HG02610 (cell line): Measurements from ENCODE around the gene RAD51B.

ENCODE experiments used
- ATAC-seq: cut with Tn5 transposase; IDR thresholded peaks from one replicate; pipeline ENCODE4 v1.9.1; 2021; ENCODE audit warnings: mild to moderate bottlenecking, moderate library complexity; ENCODE audit not compliant: unreplicated experiment

RAD51B gene

GRCh38 chr14:68574461-68574860 is 754.9 kb downstream of the RAD51B start:
- ATAC-seq = no peak

DNA sequence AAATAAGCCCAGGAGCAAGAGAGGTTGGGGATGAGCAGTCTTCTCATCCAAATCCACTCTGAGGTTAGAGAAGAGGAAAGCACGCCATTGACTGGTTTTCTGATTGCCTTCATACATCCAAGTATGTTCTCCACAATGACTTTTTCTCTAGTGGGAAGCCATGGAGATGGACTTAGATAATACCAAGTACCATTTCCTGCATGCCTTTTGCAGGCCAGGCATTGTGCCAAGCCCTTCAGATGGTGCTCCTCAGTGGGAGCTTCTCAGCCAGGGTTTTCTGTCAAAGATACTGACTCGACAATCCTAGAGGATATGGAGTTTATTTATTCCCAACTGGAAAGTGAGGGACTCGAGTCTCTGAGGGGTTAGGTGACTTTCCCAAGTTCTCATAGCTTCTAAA is 755.3 kb downstream of the RAD51B start:
- ATAC-seq = no peak

DNA sequence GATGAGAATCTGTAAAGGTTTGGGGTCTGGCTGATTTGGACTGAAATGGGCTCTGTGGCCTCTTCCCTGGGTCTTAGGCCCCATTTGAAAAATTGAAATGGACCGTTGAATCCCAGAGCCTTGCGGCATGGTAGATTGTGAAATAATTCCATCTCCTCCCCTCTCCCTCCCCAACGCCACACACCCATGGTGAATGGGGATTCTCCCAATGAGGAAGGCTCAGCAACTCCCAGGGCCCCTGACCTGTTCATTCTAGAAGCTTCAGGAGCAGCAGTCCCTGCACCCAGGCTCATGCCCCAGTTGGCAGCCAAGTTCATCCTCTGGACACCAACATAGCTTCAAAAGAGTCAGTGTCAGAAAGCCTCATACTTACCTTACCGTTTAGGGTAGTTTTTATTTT is 755.8 kb downstream of the RAD51B start:
- no peak for ATAC-seq

DNA sequence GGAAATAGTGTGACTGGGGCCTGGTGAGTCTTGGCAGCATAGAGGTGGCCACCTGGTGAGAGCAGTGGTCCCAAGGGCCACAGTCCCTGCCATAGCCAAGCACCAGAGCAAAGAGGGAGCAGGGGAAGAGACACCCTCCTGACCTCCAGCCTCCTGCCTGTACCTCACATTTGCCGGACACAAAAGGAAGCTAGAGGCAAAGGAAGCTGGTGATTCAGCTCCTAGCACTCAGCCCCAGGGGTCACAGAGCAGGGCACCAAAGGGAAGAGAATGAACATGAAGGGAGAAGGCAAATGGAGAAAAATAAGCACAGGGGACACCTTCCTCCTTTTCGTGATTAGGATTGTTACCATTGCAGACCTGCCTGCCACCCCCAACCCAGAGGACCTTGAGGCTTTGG is 756.5 kb downstream of the RAD51B start:
- ATAC-seq = no peak

DNA sequence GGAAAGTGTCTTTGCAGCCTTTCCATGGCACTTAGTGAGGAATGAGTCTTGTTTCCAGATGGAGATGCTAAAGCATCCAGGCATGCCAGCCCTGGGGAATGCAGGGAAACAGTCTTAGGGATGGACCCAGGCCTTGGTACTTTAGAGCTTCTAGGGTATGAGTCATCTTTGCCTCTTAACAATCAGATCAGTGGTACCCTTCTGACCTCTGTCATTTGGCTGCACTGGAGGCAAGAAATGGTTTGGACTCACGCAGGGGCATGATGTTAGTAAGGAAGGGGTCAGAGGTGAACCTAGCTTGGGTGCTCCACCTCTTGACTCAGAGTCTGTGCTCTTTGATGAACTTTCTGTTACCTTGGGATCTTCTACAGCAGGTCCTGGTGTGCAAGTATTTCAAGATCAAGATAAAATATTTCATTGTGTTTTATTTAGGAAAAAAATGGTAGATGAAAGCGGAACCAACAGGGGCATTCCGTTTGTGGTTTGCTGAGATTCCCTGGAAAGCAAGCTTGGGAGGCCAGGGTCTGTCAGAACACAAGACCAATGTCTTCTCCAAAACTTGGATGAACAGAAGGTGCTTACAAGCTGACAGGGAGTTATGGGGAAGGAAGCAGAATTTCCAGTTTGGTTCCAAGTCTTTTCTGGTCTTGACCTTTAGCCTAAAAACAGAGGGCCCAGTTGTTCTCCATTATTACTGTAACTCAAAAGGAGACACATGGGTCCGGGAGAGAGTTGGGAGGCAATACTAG is 757.1 kb downstream of the RAD51B start:
- ATAC-seq = no peak

DNA sequence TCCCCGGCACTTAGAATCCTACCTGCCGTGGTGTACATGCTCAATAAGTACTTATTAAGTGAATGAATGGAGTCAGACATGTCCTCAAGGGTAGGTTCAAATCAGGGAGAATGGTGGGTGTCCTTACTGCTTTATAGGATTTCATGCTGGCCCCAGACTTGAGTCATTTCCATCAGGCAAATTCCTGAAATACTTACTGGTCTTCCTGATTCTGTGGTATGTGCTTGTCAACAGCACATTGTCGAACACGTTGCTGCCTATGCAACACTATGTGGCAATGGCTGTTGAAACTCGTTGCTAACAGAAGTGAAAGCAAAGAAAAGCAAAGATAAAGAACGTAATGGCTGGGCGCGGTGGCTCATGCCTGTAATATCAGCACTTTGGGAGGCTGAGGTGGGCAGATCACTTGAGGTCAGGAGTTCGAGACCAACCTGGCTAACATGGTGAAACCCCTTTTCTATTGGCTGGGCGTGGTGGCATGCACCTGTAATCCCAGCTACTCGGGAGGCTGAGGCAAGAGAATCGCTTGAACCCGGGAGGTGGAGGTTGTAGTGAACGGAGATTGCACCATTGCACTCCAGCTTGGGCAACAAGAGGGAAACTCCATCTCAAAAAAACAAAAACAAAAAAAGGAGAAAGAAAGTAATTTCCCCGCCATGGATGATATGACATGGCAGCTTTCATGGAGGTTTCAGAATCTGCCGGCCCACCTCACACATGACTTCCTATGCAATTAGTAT is 758.4 kb downstream of the RAD51B start:
- ATAC-seq = no peak

- ATAC-seq = no peak
Measured at GRCh38 chr14:68578597-68578996, 759.0 kb downstream of the RAD51B start.

GRCh38 chr14:68580096-68580645 is 760.6 kb downstream of the RAD51B start:
- no peak for ATAC-seq

DNA sequence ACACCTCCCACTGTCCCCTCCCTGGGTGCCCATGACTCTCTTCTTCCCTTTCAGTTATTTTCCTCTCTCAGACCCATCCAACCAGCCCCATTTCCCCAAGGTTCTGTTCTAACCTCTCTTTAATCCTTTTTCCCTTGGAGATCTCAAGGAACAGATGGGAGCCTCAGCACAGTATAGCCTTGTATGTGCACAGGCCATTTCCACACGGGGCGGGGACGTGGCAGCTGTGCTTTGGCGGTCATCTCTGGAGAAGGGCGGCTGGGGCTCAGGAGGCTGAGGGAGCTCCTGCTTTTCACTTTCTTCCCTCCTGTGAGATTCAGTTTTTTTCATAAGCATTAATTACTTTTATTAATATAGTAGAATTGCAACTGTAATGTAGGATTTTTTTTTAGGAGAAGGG is 761.1 kb downstream of the RAD51B start:
- no peak for ATAC-seq

- ATAC-seq = no peak
Measured at GRCh38 chr14:68583548-68584280, 764.1 kb downstream of the RAD51B start.

DNA sequence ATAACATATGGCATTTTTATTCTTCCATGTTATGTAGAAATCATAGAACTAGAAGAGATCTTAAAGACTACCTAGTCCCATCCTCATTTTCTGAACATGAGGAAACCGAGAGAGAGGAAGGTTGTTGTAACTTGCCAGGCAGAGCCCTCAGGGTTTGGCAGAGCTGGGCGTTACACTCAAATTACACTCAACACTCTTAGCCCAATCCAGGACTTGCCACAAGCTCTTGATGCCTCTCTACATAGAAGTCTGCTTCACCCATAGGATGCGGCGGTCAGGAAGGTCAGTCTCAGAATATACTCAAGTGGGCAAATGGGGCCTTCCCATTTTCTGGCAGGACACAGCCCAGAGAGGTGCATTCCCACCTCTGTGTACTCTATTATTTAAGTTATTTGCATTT is 765.2 kb downstream of the RAD51B start:
- ATAC-seq = no peak

GRCh38 chr14:68585690-68586089 is 766.1 kb downstream of the RAD51B start:
- ATAC-seq = no peak

DNA sequence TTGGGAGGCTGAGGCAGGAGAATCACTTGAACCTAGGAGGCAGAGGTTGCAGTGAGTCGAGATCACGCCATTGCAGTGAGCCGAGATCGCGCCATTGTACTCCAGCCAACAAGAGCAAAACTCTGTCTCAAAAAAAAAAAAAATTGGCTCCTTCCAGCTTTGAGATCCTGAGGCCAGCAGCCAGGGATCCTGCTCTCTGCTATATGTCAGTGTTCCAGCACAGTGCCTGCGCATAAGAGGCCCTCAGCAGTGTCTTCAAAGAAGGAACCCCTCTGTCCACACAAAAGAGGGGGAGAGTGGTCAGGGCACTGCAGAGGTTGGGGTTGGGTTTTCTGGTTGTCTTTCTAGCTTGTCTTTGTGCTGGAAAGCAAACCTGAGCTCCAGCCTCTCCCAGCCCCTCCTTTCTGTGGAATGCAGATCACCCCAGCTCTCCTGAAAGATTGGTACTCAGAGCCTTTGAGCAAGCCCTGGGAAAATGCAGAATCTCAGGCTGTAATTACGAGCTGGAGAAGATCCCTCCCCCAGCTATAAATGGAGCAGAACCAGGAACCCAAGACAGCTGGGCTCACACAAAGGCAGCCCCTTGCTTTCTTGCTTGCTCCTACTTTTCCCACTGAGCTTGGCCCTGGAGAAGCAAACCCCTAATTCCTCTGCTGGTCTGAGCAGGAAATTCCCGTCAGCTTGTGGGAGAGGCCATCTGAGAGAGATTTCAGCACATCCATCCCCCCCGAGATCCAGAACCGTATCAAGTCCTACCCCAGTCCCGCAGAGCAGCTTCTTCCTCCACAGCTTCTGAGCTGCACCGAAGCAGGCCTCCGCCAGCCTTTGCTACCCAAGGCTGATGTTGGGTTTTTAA is 767.5 kb downstream of the RAD51B start:
- no peak for ATAC-seq

- ATAC-seq = no peak
Measured at GRCh38 chr14:68587931-68588330, 768.4 kb downstream of the RAD51B start.

GRCh38 chr14:68589447-68590200 is 770.0 kb downstream of the RAD51B start:
- no peak for ATAC-seq

DNA sequence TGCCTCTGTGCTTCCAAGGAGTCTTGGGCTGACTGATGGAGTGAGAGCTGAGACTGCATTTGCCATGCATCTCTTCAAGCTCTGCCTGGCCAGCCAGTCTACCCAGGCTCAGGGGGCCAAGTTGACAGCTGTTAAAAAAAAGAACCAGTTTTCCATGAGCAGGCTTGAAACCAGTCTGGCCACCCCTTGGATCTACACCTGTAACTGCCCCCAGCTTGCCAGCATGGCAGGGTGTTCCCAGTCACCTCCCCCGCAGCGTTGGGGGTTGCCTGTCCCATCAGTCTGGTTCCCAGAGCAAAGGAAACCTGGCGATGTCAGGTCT is 770.6 kb downstream of the RAD51B start:
- no peak for ATAC-seq

GRCh38 chr14:68591786-68592185 is 772.2 kb downstream of the RAD51B start:
- no peak for ATAC-seq

DNA sequence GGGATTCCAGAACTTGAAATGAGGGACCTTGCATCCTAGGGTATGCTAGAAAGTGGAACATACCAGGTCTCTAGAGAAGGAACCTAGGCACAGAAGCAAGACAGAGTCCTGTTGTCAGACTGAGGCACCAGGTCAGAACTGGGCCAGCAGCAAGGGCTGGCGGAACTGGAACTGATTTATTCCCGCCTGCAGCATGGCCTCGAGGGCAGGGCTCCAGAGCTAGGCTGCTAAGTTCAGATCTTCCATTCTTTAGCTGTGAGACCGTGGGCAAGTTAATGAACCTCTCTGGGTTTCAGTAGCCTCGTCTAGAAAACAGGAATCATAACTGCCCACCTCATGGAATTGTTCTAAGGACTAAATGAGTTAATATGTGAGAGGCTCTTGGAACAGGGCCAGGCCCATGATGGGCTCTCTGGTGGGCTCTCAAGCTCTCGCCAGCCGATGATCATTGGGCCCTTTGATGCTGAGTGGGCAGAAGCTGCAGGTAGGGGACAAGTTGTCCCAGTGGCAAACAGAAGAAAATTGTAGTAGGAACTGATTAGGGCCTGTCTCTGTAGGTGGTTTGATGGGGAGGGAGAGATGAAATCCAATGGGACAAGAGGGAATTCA is 773.5 kb downstream of the RAD51B start:
- ATAC-seq = no peak

- ATAC-seq = no peak
Measured at GRCh38 chr14:68593806-68594536, 774.4 kb downstream of the RAD51B start.
